GM18507 (cell line): ENCODE results near the gene RDH12.
"Not testable (repeated sequence)": the region's sequence is repeated elsewhere in the genome, so short reads cannot be mapped to it uniquely, and the experiment has no call there.

ENCODE experiments used
- DNase-seq: peaks from one replicate; pipeline ENCODE4 v3.0.0; 2011; ENCODE audit warnings: low read depth; ENCODE audit not compliant: insufficient read length; ENCODE audit errors: extremely low spot score
- FAIRE-seq: peaks from 2 replicates; lab custom pipeline; 2011; peaks lifted over from hg19 to GRCh38; lab: Jason Lieb, UNC

The RDH12 gene

DNA sequence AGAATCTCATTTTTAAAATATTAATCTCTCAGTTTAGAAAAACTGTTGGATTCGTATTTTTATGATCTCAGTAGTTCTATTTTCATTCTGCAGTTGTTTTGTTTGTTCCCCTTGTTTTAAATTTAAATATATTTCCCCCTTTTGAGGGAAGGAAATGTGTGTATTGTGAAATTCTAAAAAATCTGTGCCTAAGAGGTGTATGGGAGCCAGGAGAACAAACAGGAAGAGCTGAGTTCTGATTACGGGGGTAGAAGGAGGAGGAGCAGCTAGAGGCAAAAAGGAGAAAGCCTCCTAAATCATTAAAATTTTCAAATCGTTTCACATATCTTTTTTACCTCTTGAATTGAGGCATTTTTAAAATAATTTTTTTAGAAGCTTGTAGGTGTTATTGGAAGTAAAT, 2.3 kb downstream of the RDH12 start:
- DNase-seq = no peak
- no peak for FAIRE-seq

DNA sequence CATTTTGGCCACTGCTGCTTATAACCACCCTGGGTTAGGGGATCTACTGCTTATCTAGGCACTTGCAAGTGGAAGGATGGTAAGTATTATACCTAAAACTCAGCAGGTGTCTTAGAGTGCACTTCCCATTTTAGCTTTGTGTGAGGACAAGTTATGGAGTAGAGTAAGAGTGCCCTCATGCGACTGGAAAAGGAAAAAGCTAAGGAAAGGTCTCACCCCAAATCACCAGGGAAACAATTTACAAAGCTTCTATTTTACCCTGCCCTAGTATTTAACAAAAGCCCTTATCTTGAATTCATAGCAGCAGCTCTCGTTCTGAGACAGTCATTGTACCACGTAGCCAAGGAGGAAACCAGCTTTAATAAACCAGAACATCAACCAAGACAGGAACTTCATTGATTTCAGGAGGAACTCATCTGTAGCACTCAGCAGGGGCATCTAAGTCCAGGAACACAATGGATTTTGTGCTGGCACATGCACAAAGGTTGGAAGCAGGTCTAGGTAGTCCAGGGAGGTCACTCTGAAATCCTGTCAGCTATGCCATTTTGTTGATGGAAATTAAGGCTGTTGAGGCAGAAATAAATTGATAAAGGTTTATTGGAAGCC, 2.9 kb downstream of the RDH12 start:
- DNase-seq = no peak
- FAIRE-seq = peak; percentile 79

GRCh38 chr14:67705211-67705610, 3.5 kb downstream of the RDH12 start:
- no peak for FAIRE-seq
- DNase-seq = no peak

- DNase-seq, FAIRE-seq: not testable (repeated sequence)
Measured at GRCh38 chr14:67709346-67709745, 7.7 kb downstream of the RDH12 start.

GRCh38 chr14:67709796-67710195, 8.1 kb downstream of the RDH12 start:
- DNase-seq, FAIRE-seq: not testable (repeated sequence)

GRCh38 chr14:67710209-67710608, 8.5 kb downstream of the RDH12 start:
- no peak for DNase-seq

GRCh38 chr14:67717048-67717447, 15.4 kb downstream of the RDH12 start:
- DNase-seq (no peak), FAIRE-seq (no peak)

More at GRCh38 chr14:67710209-67710608, 8.5 kb downstream of the RDH12 start:
- FAIRE-seq = no peak

DNA sequence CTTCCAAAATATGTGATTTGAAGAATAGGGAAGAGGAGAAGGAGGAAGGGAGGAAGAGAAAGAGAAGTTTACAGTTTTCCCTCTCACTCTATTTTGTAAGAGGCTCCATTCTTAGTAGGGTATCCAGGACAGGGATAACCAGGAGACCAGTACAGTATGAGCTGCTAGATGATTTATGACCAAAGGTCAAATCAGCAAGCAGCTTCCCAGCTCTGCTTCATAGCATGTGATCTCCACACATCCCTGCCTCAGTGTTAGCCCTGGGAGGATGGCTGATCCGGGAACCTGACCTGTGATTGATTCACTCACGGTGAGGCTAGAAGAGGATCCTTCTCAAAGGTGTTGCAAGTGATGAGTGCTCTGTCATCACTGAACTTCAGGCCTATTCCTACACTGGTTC, 16.6 kb downstream of the RDH12 start:
- FAIRE-seq (no peak), DNase-seq (no peak)

DNA sequence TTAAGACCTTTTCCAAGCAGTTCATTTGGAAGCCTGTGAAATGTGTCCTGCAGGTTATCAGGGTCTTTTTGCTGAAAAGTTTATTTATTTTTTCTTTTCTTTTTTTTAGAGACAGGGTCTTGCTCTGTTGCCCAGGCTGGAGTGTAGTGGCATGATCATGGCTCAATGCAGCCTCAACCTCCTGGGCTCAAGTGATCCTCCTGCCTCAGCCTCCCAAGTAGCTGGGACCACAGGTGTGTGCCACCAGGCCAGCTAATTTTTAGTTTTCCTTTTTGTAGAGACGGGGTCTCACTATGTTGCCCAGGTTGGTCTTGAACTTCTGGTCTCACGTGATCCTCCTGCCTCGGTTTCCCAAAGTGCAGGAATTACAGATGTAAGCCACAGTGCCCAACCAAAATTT, 17.7 kb downstream of the RDH12 start:
- DNase-seq, FAIRE-seq: not testable (repeated sequence)

- DNase-seq (no peak), FAIRE-seq (no peak)
Measured at GRCh38 chr14:67719866-67720265, 18.2 kb downstream of the RDH12 start.

DNA sequence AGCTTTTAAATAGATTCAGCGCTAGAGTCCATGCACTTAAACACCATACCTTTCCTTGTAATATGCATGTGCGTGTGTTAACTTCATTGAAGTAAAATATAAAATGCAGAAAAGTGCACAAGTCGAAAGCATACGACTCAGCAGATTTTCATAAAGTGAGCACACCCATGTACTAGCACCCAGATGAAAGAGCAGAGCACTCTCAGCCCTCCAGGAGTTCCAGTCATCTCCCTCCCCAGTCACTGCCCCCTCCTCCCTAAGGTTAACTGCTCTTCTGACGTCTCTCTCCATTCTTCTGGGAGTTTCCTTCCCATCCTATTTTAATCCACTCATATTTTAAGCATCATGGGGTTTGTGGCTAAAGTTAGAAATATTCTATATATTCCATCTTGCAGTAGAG, 20.2 kb downstream of the RDH12 start:
- DNase-seq (no peak), FAIRE-seq (no peak)

- FAIRE-seq = no peak
Measured at GRCh38 chr14:67722293-67722692, 20.6 kb downstream of the RDH12 start.

GRCh38 chr14:67725171-67725570, 23.5 kb downstream of the RDH12 start:
- no peak for FAIRE-seq
- DNase-seq = no peak

More at GRCh38 chr14:67722293-67722692, 20.6 kb downstream of the RDH12 start:
- no peak for DNase-seq

DNA sequence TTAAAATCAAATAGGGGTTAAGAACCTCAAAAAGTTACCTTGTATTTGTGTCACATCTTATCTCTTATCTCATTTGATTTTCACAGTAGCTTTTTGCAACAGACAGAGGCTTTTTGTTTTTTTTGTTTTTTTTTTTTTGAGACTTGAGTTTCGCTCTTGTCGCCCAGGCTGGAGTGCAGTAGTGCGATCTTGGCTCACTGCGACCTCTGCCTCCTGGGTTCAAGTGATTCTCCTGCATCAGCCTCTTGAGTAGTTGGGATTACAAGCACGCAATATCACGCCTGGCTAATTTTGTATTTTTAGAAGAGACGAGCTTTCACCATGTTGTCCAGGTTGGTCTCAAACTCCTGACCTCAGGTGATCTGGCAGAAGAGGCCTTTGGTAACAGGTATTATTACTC, 25.7 kb downstream of the RDH12 start:
- no peak for DNase-seq
- FAIRE-seq = no peak

- FAIRE-seq (no peak), DNase-seq (no peak)
Measured at GRCh38 chr14:67728258-67728657, 26.6 kb downstream of the RDH12 start.

GRCh38 chr14:67729072-67729885, 27.6 kb downstream of the RDH12 start:
- FAIRE-seq (no peak), DNase-seq (no peak)

DNA sequence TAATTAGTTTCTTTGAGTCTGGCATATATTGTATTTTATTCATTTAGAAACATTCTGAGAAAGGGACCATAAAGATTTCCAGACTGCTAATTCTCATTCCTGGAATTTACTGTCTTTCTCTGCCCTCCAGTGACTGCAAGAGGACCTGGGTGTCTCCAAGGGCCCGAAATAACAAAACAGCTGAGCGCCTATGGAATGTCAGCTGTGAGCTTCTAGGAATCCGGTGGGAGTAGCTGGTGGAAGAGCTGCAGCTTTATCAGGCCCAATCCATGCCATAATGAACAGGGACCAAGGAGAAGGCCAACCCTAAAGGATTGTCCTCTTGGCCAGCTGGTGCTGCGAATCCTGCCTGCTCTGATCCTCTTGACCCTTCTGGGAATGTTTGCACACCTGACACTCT, 31.9 kb downstream of the RDH12 start:
- DNase-seq = no peak
- no peak for FAIRE-seq

GRCh38 chr14:67734675-67735074, 33.0 kb downstream of the RDH12 start:
- DNase-seq = no peak
- FAIRE-seq = no peak

DNA sequence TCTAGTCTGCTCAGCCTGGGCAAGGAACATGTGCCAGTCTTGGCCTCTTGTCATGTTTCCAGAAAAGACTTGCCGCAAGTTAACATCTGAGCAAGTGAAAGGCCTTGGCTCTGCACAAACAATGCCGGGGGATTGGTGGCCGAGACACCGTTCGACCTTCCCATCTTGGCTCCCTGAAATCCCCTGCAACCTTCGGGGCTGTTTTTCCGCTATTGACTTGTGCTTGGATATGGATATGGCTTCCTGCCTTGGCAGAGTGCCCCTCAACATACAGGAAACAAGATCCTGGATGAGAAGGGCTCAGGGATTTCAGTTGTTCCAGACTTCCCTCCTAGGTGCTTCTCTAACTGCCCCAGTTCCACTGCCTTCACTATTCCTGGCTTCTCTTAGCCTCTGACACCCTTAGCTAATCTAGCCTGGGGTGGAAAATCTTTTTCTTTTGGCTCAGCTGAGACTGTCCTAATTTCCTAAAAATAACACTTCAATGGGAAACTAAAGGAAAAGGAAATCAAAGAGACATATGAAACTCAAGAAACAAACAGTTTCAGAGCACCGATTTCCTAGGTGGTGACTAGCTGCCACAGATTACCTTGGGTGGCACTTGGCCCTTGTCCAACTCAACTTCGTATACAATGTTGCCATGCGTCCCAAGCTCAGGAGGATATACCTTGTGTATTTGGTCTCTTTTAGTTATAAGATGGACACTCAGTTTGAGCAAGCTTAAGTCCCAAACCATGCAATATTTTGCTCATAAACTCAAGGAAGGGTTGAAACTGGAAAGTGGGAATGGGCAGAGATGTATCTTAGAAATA, 33.9 kb downstream of the RDH12 start:
- FAIRE-seq = no peak
- no peak for DNase-seq

- no peak for DNase-seq
- FAIRE-seq = no peak
Measured at GRCh38 chr14:67736771-67737170, 35.1 kb downstream of the RDH12 start.
